ENCODE data around the gene MPST.

DNA sequence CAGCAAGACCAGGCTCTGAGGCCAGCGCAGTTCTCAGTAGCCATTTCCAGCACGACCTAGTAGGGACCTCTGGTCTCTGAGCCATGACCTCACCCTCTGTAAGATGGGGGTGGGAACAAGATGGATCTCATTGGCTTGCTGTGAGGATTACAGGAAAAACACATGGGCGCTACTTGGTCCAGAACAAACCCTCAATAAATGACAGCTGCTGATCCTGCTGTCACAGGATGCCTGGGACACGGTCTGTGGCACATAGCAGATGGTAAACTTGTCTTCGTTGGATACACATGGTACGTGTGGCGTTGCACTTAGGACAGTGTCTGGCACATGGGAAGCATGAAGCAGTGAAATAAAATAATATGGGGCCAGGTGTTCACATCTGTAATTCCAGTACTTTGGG, 27.5 kb downstream of the MPST start:
- TF ChIP-seq CTCF (IDR thresholded peaks at IDR 0.05 in 4 of 5, conservative IDR thresholded peaks at IDR 0.05 in 1 of 5) (no peak), POLR2A (IDR thresholded peaks at IDR 0.05) (no peak)
